ENCODE results near the gene EPB41L2.

- TF ChIP-seq, protein P1, sequence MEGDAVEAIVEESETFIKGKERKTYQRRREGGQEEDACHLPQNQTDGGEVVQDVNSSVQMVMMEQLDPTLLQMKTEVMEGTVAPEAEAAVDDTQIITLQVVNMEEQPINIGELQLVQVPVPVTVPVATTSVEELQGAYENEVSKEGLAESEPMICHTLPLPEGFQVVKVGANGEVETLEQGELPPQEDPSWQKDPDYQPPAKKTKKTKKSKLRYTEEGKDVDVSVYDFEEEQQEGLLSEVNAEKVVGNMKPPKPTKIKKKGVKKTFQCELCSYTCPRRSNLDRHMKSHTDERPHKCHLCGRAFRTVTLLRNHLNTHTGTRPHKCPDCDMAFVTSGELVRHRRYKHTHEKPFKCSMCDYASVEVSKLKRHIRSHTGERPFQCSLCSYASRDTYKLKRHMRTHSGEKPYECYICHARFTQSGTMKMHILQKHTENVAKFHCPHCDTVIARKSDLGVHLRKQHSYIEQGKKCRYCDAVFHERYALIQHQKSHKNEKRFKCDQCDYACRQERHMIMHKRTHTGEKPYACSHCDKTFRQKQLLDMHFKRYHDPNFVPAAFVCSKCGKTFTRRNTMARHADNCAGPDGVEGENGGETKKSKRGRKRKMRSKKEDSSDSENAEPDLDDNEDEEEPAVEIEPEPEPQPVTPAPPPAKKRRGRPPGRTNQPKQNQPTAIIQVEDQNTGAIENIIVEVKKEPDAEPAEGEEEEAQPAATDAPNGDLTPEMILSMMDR (conservative IDR thresholded peaks at IDR 0.05; ENCODE audit: low read depth, low read length), result no peak
- no peak for TF ChIP-seq EZH2 (IDR thresholded peaks at IDR 0.05; ENCODE audit: borderline replicate concordance, low read depth, low read length, poor library complexity, severe bottlenecking)
Observed at GRCh38 chr6:130969166-130969565, 93.9 kb downstream of the EPB41L2 start.
